ENCODE data around the gene UMPS. TPM values are rescaled to one million over a fixed set of nuclear protein-coding genes. Genes with fewer than 3 reads are reported as not detected.
A peak's percentile ranks its signal among the peaks of the same experiment; 100 is the strongest.
"Not testable (repeated sequence)": the region's sequence is repeated elsewhere in the genome, so short reads cannot be mapped to it uniquely, and the experiment has no call there.

Gene UMPS
- total RNA-seq, 2 experiments from 2014 or later: 33.4 to 50.1 TPM

- CTCF ChIA-PET: interaction anchor here (0.8 to 1.6 kb wide), 2 partner anchors 29 to 170 kb away, joined by 3 read pairs; no protein-coding TSS in a partner anchor
- Mint-ChIP-seq H3K4me1 (peaks cover 40% of the 10 kb centered on the region), H3K4me3 (peak overlapping the region; percentile 53), H3K27me3 (peaks cover 7% of the 10 kb centered on the region), H3K36me3 (peaks cover 17% of the 10 kb centered on the region), H3K9me3 (ENCODE audit: low read depth) (no peaks in the 10 kb centered on the region), H3K27ac (no peak overlapping the region)
- DNase-seq (no peak), ATAC-seq (no peak)
These were observed 1.5 kb downstream of the UMPS start for GRCh38 chr3:124731760-124732159.

DNA sequence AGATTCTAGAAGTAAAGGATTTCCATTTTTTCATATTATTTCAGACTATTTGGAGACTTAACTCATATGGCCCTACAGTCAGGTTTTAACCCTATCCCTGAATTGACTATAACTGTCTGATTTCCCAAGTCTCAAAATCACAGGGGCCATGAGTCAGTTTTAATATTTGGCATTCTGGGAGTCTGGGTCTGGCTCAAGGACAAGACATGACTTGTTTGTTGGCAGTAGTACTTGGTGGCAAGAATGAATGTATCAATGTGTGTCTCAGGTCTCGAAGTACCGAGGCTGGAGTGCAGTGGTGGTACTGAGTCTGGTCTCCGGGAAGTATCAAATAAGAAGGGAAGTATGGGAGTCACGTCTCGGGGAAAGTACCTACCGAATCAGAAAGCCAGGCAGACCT is 10.8 kb downstream of the UMPS start:
- H3K27me3 Mint-ChIP-seq: no peaks in the 10 kb centered on the region
- no peak for DNase-seq
- no peak for ATAC-seq
- H3K36me3 Mint-ChIP-seq: peaks cover 54% of the 10 kb centered on the region
- H3K4me3 Mint-ChIP-seq: no peak overlapping the region
- no peaks in the 10 kb centered on the region for H3K9me3 Mint-ChIP-seq (ENCODE audit: low read depth)
- CTCF ChIA-PET: interaction anchor here (2.7 kb wide), 1 partner anchor 20 kb away, joined by 11 read pairs; no protein-coding TSS in a partner anchor
- H3K4me1 Mint-ChIP-seq: peaks cover 6% of the 10 kb centered on the region
- H3K27ac Mint-ChIP-seq: no peak overlapping the region

- Mint-ChIP-seq H3K4me1 (no peaks in the 10 kb centered on the region), H3K4me3 (no peak overlapping the region), H3K27me3 (no peaks in the 10 kb centered on the region), H3K27ac (no peak overlapping the region), H3K36me3 (peaks cover 32% of the 10 kb centered on the region), H3K9me3 (ENCODE audit: low read depth) (no peaks in the 10 kb centered on the region)
- CTCF ChIA-PET: interaction anchor here (1.0 kb wide), 1 partner anchor 15 kb away, joined by 3 read pairs; no protein-coding TSS in a partner anchor
- no peak for ATAC-seq
- DNase-seq: no peak
These were observed 15.5 kb downstream of the UMPS start for GRCh38 chr3:124745756-124746155.

GRCh38 chr3:124747111-124747981 is 17.1 kb downstream of the UMPS start:
- H3K36me3 Mint-ChIP-seq: peaks cover 24% of the 10 kb centered on the region
- no peak overlapping the region for H3K27ac Mint-ChIP-seq
- ATAC-seq (no peak), DNase-seq (peak; percentile 12)
- H3K9me3 Mint-ChIP-seq (ENCODE audit: low read depth): no peaks in the 10 kb centered on the region
- H3K4me1 Mint-ChIP-seq: no peaks in the 10 kb centered on the region
- H3K27me3 Mint-ChIP-seq: no peaks in the 10 kb centered on the region
- no peak overlapping the region for H3K4me3 Mint-ChIP-seq
- CTCF ChIA-PET: interaction anchor here (0.6 to 0.9 kb wide), 3 partner anchors 154 to 776 kb away, joined by 3 read pairs; no protein-coding TSS in a partner anchor

DNA sequence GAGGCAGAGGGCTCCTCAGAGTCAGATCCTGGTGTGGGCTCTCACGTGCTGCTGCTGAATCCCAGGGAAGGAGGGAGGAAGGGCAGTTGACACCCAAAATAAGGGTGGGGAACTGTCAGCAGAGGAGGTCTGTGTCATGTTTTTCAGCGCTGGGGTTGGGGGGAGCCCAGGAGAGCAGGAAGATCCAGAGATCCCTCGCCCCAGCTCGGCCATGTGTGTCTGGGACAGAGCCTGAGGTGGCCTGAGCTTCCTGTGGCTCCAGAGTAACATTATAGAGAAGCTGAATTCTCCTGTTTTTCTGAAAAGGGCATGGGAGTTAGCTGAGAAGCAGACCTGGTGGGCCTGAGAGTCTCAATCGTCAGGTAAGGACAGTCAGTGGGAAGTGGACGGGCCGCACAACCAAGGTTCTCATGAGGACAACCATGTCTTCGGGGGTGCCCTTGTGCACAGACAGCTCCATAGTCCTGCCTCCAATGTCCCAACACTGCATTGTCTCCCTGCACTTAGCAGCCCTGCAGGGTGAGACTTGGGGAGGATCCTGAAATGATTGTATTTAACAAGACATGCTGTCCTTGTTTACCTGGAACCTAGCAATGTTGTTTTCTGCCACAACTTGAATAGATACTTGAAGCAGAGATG is 18.4 kb downstream of the UMPS start:
- H3K27ac Mint-ChIP-seq: no peak overlapping the region

GRCh38 chr3:124749877-124750276 is 19.6 kb downstream of the UMPS start:
- H3K27me3 Mint-ChIP-seq, ATAC-seq: not testable (repeated sequence)

More for the DNA sequence above, 18.4 kb downstream of the UMPS start:
- Mint-ChIP-seq H3K36me3 (peaks cover 19% of the 10 kb centered on the region), H3K4me1 (no peaks in the 10 kb centered on the region), H3K9me3 (ENCODE audit: low read depth) (no peaks in the 10 kb centered on the region), H3K4me3 (no peak overlapping the region), H3K27me3 (no peaks in the 10 kb centered on the region)
- CTCF ChIA-PET: no interaction called here
- no peak for ATAC-seq
- DNase-seq: peak; percentile 31

GRCh38 chr3:124751501-124751900 is 21.2 kb downstream of the UMPS start:
- DNase-seq (no peak), ATAC-seq (no peak)
- Mint-ChIP-seq H3K36me3 (peaks cover 3% of the 10 kb centered on the region), H3K9me3 (ENCODE audit: low read depth) (no peaks in the 10 kb centered on the region), H3K4me1 (no peaks in the 10 kb centered on the region), H3K27me3 (no peaks in the 10 kb centered on the region), H3K4me3 (no peak overlapping the region), H3K27ac (no peak overlapping the region)
- CTCF ChIA-PET: interaction anchor here (0.9 kb wide), 1 partner anchor 150 kb away, joined by 3 read pairs; no protein-coding TSS in a partner anchor

More at GRCh38 chr3:124749877-124750276, 19.6 kb downstream of the UMPS start:
- H3K4me3 Mint-ChIP-seq; H3K4me1 Mint-ChIP-seq; CTCF ChIA-PET; DNase-seq; H3K9me3 Mint-ChIP-seq (ENCODE audit: low read depth); H3K27ac Mint-ChIP-seq: not testable (repeated sequence)
- H3K36me3 Mint-ChIP-seq: peaks cover 14% of the 10 kb centered on the region

DNA sequence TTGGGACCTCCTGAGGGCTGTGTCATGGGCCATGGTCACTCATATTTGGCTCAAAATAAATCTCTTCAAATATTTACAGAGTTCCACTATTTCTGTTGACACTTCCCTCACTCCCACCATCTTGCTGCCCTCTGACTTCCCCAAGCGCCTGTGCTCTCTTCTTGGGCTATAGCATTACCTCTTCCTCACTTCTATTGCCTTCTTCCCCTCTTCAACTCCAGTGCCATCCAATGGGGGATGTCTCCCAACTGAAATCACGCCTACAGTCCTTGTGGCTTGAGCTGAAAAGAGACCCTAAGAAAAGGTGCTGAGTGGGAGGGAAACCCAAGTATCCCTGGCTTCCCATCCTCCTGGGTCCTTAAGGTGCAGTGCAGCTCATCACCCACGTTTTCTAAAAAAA is 21.8 kb downstream of the UMPS start:
- no peaks in the 10 kb centered on the region for H3K9me3 Mint-ChIP-seq (ENCODE audit: low read depth)
- H3K27me3 Mint-ChIP-seq: no peaks in the 10 kb centered on the region
- CTCF ChIA-PET: interaction anchor here (0.9 kb wide), 2 partner anchors 9 to 149 kb away, joined by 3 to 5 read pairs; no protein-coding TSS in a partner anchor
- ATAC-seq (no peak), DNase-seq (no peak)
- no peak overlapping the region for H3K4me3 Mint-ChIP-seq
- H3K27ac Mint-ChIP-seq: no peak overlapping the region
- H3K36me3 Mint-ChIP-seq: peaks cover 2% of the 10 kb centered on the region
- no peaks in the 10 kb centered on the region for H3K4me1 Mint-ChIP-seq

GRCh38 chr3:124757926-124758325 is 27.7 kb downstream of the UMPS start:
- CTCF ChIA-PET: interaction anchor here (7.8 kb wide), 1 partner anchor 146 kb away, joined by 166 read pairs; no protein-coding TSS in a partner anchor
- not testable (repeated sequence) for H3K36me3 Mint-ChIP-seq; H3K9me3 Mint-ChIP-seq (ENCODE audit: low read depth); DNase-seq; H3K27ac Mint-ChIP-seq; H3K27me3 Mint-ChIP-seq; H3K4me1 Mint-ChIP-seq; ATAC-seq; H3K4me3 Mint-ChIP-seq

DNA sequence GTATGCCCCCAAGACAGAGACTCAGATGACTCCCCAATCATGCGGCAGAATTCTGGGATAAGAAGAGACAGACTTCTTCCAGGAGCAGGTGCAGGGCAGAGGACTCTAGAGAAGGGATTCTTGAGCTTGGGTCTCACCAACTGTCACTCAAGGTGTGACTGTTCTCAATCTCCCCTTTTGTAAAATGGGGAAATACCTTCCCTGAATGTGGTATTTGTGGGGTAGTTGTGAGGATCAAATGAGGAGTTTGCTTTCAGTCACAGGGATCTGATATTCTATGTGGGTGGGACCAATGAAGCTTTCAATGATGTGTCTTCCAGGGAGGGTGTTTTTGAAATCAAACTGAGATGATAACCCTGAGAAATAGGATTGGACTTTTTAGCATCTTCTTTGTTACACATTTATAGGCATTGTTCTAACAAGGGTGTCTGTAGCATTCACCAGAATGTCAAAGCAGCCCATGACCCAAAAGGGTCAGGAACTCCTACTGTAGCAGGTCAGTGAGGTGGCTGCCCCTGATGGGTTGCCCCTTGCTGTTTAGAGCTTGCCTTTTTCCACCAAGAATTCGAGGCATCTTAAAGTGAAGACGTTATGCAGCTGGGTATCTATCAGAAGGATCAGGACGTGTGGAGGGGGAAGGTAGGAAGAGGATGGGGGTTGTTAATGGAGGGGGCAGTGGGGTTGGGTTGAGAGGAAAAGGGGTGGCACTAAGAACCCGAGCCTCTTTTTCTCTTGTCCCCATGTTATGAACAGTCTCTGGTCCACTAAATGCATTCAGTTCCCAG is 28.8 kb downstream of the UMPS start:
- ATAC-seq (no peak), DNase-seq (no peak)
- CTCF ChIA-PET: interaction anchor here (0.9 to 7.8 kb wide), 3 partner anchors 27 to 633 kb away, joined by 3 to 166 read pairs (median 4); no protein-coding TSS in a partner anchor

GRCh38 chr3:124759666-124760401 is 29.6 kb downstream of the UMPS start:
- no peak for ATAC-seq
- Mint-ChIP-seq H3K4me1 (peaks cover 4% of the 10 kb centered on the region), H3K9me3 (ENCODE audit: low read depth) (no peaks in the 10 kb centered on the region), H3K27ac (no peak overlapping the region), H3K36me3 (no peaks in the 10 kb centered on the region), H3K27me3 (peaks cover 3% of the 10 kb centered on the region), H3K4me3 (no peak overlapping the region)
- no peak for DNase-seq
- CTCF ChIA-PET: interaction anchor here (0.9 to 7.8 kb wide), 13 partner anchors 8 to 836 kb away, joined by 3 to 166 read pairs (median 5); partner anchors contain the start of gene OSBPL11

More for the DNA sequence above, 28.8 kb downstream of the UMPS start:
- Mint-ChIP-seq H3K36me3 (no peaks in the 10 kb centered on the region), H3K4me1 (peaks cover 4% of the 10 kb centered on the region), H3K4me3 (no peak overlapping the region), H3K27me3 (peaks cover 3% of the 10 kb centered on the region), H3K27ac (no peak overlapping the region), H3K9me3 (ENCODE audit: low read depth) (no peaks in the 10 kb centered on the region)

DNA sequence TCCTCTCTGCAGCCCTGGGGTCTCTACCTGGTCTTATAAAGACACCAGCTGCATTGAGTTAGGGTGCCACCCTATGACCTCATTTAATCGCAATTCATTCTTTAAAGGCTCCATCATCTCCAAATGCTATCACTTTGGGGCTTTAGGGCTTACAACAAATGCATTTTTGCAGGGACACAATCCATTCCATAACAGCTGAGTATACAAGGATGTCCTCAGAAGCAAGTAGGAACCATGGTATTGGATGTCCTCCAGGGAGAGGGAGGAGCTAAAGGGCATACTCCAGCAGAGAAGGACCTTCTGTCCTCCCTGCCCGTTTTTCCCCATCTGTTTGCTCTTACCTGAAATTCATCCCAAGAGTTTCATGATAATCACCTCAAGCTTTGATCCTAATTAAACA is 30.3 kb downstream of the UMPS start:
- DNase-seq (no peak), ATAC-seq (no peak)
- no peak overlapping the region for H3K4me3 Mint-ChIP-seq
- peaks cover 3% of the 10 kb centered on the region for H3K27me3 Mint-ChIP-seq
- peaks cover 4% of the 10 kb centered on the region for H3K4me1 Mint-ChIP-seq
- no peaks in the 10 kb centered on the region for H3K9me3 Mint-ChIP-seq (ENCODE audit: low read depth)
- H3K27ac Mint-ChIP-seq: no peak overlapping the region
- no peaks in the 10 kb centered on the region for H3K36me3 Mint-ChIP-seq
- CTCF ChIA-PET: interaction anchor here (0.6 to 7.8 kb wide), 37 partner anchors 8 to 835 kb away, joined by 3 to 166 read pairs (median 4); partner anchors contain the start of gene OSBPL11

Data from activated CD8-positive, alpha-beta memory T cell treated with anti-CD3 and anti-CD28 coated beads, Interleukin-2, amount 10 ng/mL, durations not matched to agents 7 days and 5 days (primary cell).